ENCODE data around the gene OGFOD2.

OGFOD2 gene

GRCh38 chr12:122961531-122962329, 13.3 kb upstream of the OGFOD2 start:
- no peak for TF ChIP-seq CTCF (IDR thresholded peaks at IDR 0.05; ENCODE audit: low read depth, low read length)
- Histone ChIP-seq H3K9me3 (ENCODE audit: severe bottlenecking) (no peaks in the 10 kb centered on the region), H3K4me3 (ENCODE audit: low read depth, low read length) (no peak overlapping the region), H3K27me3 (ENCODE audit: insufficient read depth, low read depth, severe bottlenecking) (no peaks in the 10 kb centered on the region), H3K27ac (no peak overlapping the region), H3K36me3 (peaks cover 18% of the 10 kb centered on the region)
- no peak for DNase-seq

GRCh38 chr12:122963941-122964265, 11.1 kb upstream of the OGFOD2 start:
- no peak for TF ChIP-seq CTCF (IDR thresholded peaks at IDR 0.05; ENCODE audit: low read depth, low read length)
- peaks cover 11% of the 10 kb centered on the region for H3K36me3 ChIP-seq
- no peak for DNase-seq
- no peaks in the 10 kb centered on the region for H3K9me3 ChIP-seq (ENCODE audit: severe bottlenecking)
- H3K4me3 ChIP-seq (ENCODE audit: low read depth, low read length) = no peak overlapping the region
- H3K27ac ChIP-seq = no peak overlapping the region
- no peaks in the 10 kb centered on the region for H3K27me3 ChIP-seq (ENCODE audit: insufficient read depth, low read depth, severe bottlenecking)

GRCh38 chr12:122964439-122965257, 10.4 kb upstream of the OGFOD2 start:
- TF ChIP-seq CTCF (IDR thresholded peaks at IDR 0.05; ENCODE audit: low read depth, low read length) = no peak
- DNase-seq = no peak
- Histone ChIP-seq H3K27ac (no peak overlapping the region), H3K4me3 (ENCODE audit: low read depth, low read length) (no peak overlapping the region), H3K36me3 (peaks cover 8% of the 10 kb centered on the region), H3K9me3 (ENCODE audit: severe bottlenecking) (no peaks in the 10 kb centered on the region), H3K27me3 (ENCODE audit: insufficient read depth, low read depth, severe bottlenecking) (no peaks in the 10 kb centered on the region)

- no peaks in the 10 kb centered on the region for H3K27me3 ChIP-seq (ENCODE audit: insufficient read depth, low read depth, severe bottlenecking)
- H3K9me3 ChIP-seq (ENCODE audit: severe bottlenecking) = no peaks in the 10 kb centered on the region
- no peak for DNase-seq
- peak overlapping the region; percentile 80 for H3K4me3 ChIP-seq (ENCODE audit: low read depth, low read length)
- H3K36me3 ChIP-seq = peaks cover under 1% of the 10 kb centered on the region
- no peak overlapping the region for H3K27ac ChIP-seq
- TF ChIP-seq CTCF (IDR thresholded peaks at IDR 0.05; ENCODE audit: low read depth, low read length) = no peak
Observed at GRCh38 chr12:122965321-122965751, 9.7 kb upstream of the OGFOD2 start.

DNA sequence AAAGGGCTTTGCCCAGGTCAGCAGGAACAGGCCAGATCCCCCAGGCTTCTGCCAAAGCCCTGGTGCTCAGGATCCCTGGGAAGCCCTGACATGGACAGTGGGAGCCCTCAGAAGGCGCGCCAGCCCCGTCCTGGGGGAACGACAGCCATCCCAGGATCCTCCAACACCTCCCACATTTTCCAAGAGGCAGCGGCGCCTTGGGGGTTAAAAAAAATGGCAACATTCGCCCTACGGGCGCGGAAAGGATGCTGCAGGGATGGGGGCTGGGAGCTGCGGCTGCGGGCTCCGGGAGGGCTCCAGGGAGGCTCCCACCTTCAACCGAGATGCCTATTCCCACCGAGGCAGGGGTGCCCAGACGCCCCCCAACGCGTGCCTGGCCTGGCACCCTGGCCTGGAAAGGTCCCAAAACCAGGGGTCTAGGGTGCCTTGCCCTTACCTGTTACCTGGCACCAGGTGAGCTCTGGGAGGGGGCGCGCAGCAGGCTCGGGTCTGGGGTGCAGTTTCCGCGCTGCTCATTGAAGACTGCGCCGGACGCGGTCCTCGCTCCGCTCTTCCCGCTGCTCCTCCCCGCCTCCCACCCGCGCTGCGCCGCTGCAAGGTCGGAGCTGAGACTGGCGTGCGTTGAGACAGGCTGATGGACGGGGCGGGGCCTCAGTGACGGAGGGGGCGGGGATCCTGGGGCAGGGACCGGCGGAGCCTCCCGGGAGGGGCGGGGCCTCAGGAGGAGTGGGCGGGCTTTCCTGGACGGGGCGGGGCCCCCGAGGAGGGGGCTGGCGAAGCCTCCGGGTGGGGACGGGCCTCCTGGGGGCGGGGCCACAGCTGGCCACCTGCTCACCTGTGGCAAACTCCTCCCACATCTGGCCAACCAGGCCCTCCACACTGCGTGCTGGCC, 8.9 kb upstream of the OGFOD2 start, which contains the start of gene ABCB9:
TSS of gene ABCB9 (minus strand) at position 613 of the 892 bp plus-strand sequence. CDS start 6,228 bp downstream, outside the sequence.
- H3K36me3 ChIP-seq = no peaks in the 10 kb centered on the region
- no peaks in the 10 kb centered on the region for H3K9me3 ChIP-seq (ENCODE audit: severe bottlenecking)
- peak within 1 kb of the TSS; percentile 45 for H3K27ac ChIP-seq
- no peaks in the 10 kb centered on the region for H3K27me3 ChIP-seq (ENCODE audit: insufficient read depth, low read depth, severe bottlenecking)
- TF ChIP-seq CTCF (IDR thresholded peaks at IDR 0.05; ENCODE audit: low read depth, low read length) = no peak
- H3K4me3 ChIP-seq (ENCODE audit: low read depth, low read length) = peak within 1 kb of the TSS; percentile 80
- peak; percentile 96 for DNase-seq

Data from WERI-Rb-1 (cell line).